GM23338 (cell line): ENCODE measurements around the gene CDX1. TPM values are rescaled to one million over a fixed set of nuclear protein-coding genes. Genes with fewer than 3 reads are reported as not detected.

Experiments
- ATAC-seq: fragments of 200-7000 bp; cut with Tn5 transposase; 3 replicates; pipeline ENCODE4 v1.9.1; 2020
- DNase-seq: peaks from one replicate; pipeline ENCODE4 v3.0.0-alpha.2; 2015; ENCODE audit warnings: low spot score
- H2AFZ ChIP-seq: fragments of 200-600 bp; sonication (generic); 2 replicates; pipeline ENCODE4 v1.8.0; 2016; ENCODE audit warnings: antibody characterized with exemption, mild to moderate bottlenecking, moderate library complexity
- H3F3A ChIP-seq: fragments of 200-600 bp; sonication (generic); replicated peaks from 2 replicates; pipeline ENCODE4 v1.8.0; 2017; ENCODE audit warnings: antibody characterized with exemption, mixed run types, low read depth
- H3K27ac ChIP-seq: fragments of 200-600 bp; sonication (generic); 2 replicates; pipeline ENCODE4 v1.6.1; 2016; ENCODE audit warnings: low read depth
- H3K27me3 ChIP-seq: fragments of 200-600 bp; sonication (generic); 2 replicates; pipeline ENCODE4 v1.8.0; 2016; ENCODE audit warnings: mild to moderate bottlenecking, mixed run types, moderate library complexity; ENCODE audit not compliant: insufficient read depth
- H3K36me3 ChIP-seq: fragments of 200-600 bp; sonication (generic); 2 replicates; pipeline ENCODE4 v1.8.0; 2016; ENCODE audit warnings: mild to moderate bottlenecking; ENCODE audit not compliant: insufficient read depth
- H3K4me1 ChIP-seq: fragments of 200-600 bp; sonication (generic); 2 replicates; pipeline ENCODE4 v1.8.0; 2016; ENCODE audit warnings: mild to moderate bottlenecking, moderate library complexity; ENCODE audit not compliant: insufficient read depth
- H3K4me2 ChIP-seq: fragments of 200-600 bp; sonication (generic); 2 replicates; pipeline ENCODE4 v1.7.1; 2017; ENCODE audit warnings: mixed run types
- H3K4me3 ChIP-seq: fragments of 200-600 bp; sonication (generic); 2 replicates; pipeline ENCODE4 v1.6.1; 2016; ENCODE audit warnings: mixed run types
- H3K79me2 ChIP-seq: fragments of 200-600 bp; sonication (generic); replicated peaks from 2 replicates; pipeline ENCODE4 v1.8.0; 2017; ENCODE audit warnings: mild to moderate bottlenecking; ENCODE audit not compliant: insufficient read depth
- H3K9me2 ChIP-seq: fragments of 200-600 bp; sonication (generic); 2 replicates; pipeline ENCODE4 v1.8.0; 2017; ENCODE audit not compliant: insufficient read depth
- H4K20me1 ChIP-seq: fragments of 200-600 bp; sonication (generic); replicated peaks from 2 replicates; pipeline ENCODE4 v1.8.0; 2017; ENCODE audit warnings: mild to moderate bottlenecking; ENCODE audit not compliant: insufficient read depth
- H3K27ac Mint-ChIP-seq: 2 replicates; pipeline ENCODE4 v1.8.0; 2020; ENCODE audit warnings: inconsistent platforms, mild to moderate bottlenecking, moderate library complexity, mixed read lengths
- H3K27me3 Mint-ChIP-seq: 3 replicates; pipeline ENCODE4 v1.8.0; 2022; ENCODE audit warnings: low read depth, mild to moderate bottlenecking, moderate library complexity, mixed read lengths, inconsistent platforms; ENCODE audit not compliant: insufficient read depth, poor library complexity
- H3K36me3 Mint-ChIP-seq: 3 replicates; pipeline ENCODE4 v1.8.0; 2021; ENCODE audit warnings: low read depth, mild to moderate bottlenecking, inconsistent platforms, moderate library complexity, mixed read lengths
- H3K4me1 Mint-ChIP-seq: 3 replicates; pipeline ENCODE4 v1.8.0; 2020; ENCODE audit warnings: mild to moderate bottlenecking, inconsistent platforms, mixed read lengths
- H3K4me3 Mint-ChIP-seq: 3 replicates; pipeline ENCODE4 v1.8.0; 2021; ENCODE audit warnings: moderate library complexity, mild to moderate bottlenecking, inconsistent platforms, mixed read lengths
- H3K9me3 Mint-ChIP-seq: 3 replicates; pipeline ENCODE4 v1.8.0; 2020; ENCODE audit warnings: moderate library complexity, mild to moderate bottlenecking, inconsistent platforms, mixed read lengths
- CREB1 ChIP-seq: fragments of 250-450 bp; sonication (Bioruptor Pico); IDR thresholded peaks from 2 replicates; pipeline ENCODE4 v1.5.0; 2020; ENCODE audit warnings: low read depth, mild to moderate bottlenecking, moderate library complexity
- EZH2 ChIP-seq: fragments of 200-600 bp; sonication (generic); IDR thresholded peaks from one replicate; pipeline ENCODE4 v1.8.0; 2017; ENCODE audit warnings: antibody characterized with exemption, mild to moderate bottlenecking, low read depth; ENCODE audit not compliant: unreplicated experiment
- JUNB ChIP-seq: IDR thresholded peaks from one replicate; pipeline ENCODE4 v1.6.1; 2016; ENCODE audit warnings: antibody characterized with exemption; ENCODE audit not compliant: unreplicated experiment
- NANOG ChIP-seq: IDR thresholded peaks from 2 replicates; pipeline ENCODE4 v1.6.1; 2016; ENCODE audit warnings: antibody characterized with exemption, borderline replicate concordance
- POLR2AphosphoS5 ChIP-seq: IDR thresholded peaks from 2 replicates; pipeline ENCODE4 v1.6.1; 2016; ENCODE audit warnings: antibody characterized with exemption, low read depth
- REST ChIP-seq: IDR thresholded peaks from one replicate; pipeline ENCODE4 v1.6.1; 2018; ENCODE audit warnings: antibody characterized with exemption; ENCODE audit not compliant: unreplicated experiment
- STAT1 ChIP-seq: IDR thresholded peaks from one replicate; pipeline ENCODE4 v1.6.1; 2016; ENCODE audit warnings: antibody characterized with exemption; ENCODE audit not compliant: unreplicated experiment
- ZNF331 ChIP-seq: fragments of 250-450 bp; sonication (Bioruptor Pico); IDR thresholded peaks from 2 replicates; pipeline ENCODE4 v1.5.0; 2020; ENCODE audit warnings: low read depth, mild to moderate bottlenecking, moderate library complexity
- polyA plus RNA-seq: library from polyadenylated mRNA; unstranded; fragments of >200 nt; fragmentation: Nextera tagmentation; extraction: Ambion mirVana; gene quantifications from 2 replicates; pipeline ENCODE4 v1.2.1, GENCODE V29; 2016
- total RNA-seq: library from RNA; depleted of rRNA; stranded (reverse); fragments of >200 nt; shearing (Covaris generic); gene quantifications from 2 replicates; pipeline ENCODE4 v1.2.3, GENCODE V29; 2014
- TF ChIP-seq, protein P1 (sequence below): IDR thresholded peaks from 2 replicates; pipeline ENCODE4 v1.6.1; 2016; ENCODE audit warnings: antibody characterized with exemption

CDX1 gene
- total and polyA plus RNA-seq, 2 experiments from 2014 or later = not detected

GRCh38 chr5:150184006-150184405, 17.4 kb downstream of the CDX1 start:
- TF ChIP-seq JUNB = no peak
- no peak for TF ChIP-seq ZNF331 (CRISPR knock-in tag)
- no peak for TF ChIP-seq CREB1 (CRISPR knock-in tag)
- TF ChIP-seq, protein P1, sequence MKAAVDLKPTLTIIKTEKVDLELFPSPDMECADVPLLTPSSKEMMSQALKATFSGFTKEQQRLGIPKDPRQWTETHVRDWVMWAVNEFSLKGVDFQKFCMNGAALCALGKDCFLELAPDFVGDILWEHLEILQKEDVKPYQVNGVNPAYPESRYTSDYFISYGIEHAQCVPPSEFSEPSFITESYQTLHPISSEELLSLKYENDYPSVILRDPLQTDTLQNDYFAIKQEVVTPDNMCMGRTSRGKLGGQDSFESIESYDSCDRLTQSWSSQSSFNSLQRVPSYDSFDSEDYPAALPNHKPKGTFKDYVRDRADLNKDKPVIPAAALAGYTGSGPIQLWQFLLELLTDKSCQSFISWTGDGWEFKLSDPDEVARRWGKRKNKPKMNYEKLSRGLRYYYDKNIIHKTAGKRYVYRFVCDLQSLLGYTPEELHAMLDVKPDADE = no peak
- TF ChIP-seq POLR2AphosphoS5 = no peak
- Mint-ChIP-seq H3K9me3 (no peaks in the 10 kb centered on the region), H3K27me3 (peaks cover 43% of the 10 kb centered on the region), H3K36me3 (no peaks in the 10 kb centered on the region), H3K4me3 (no peak overlapping the region), H3K4me1 (peaks cover 22% of the 10 kb centered on the region), H3K27ac (no peak overlapping the region)
- H3K27me3 ChIP-seq = peaks cover 29% of the 10 kb centered on the region
- H2AFZ ChIP-seq = no peak overlapping the region
- no peak for ATAC-seq
- DNase-seq = no peak
- H3K4me1 ChIP-seq = peaks cover 6% of the 10 kb centered on the region; the same call in 1 of the 2 replicates
- H4K20me1 ChIP-seq = no peaks in the 10 kb centered on the region
- H3K4me3 ChIP-seq = no peak overlapping the region
- H3K27ac ChIP-seq = no peak overlapping the region
- no peaks in the 10 kb centered on the region for H3K36me3 ChIP-seq
- H3F3A ChIP-seq = no peaks in the 10 kb centered on the region
- no peaks in the 10 kb centered on the region for H3K9me2 ChIP-seq
- H3K79me2 ChIP-seq = no peaks in the 10 kb centered on the region
- H3K4me2 ChIP-seq = no peak overlapping the region

- H3K27me3 ChIP-seq = peaks cover 42% of the 10 kb centered on the region
- no peak for DNase-seq
- TF ChIP-seq NANOG (no peak), ZNF331 (CRISPR knock-in tag) (no peak), REST (no peak), JUNB (no peak), EZH2 (no peak), STAT1 (no peak), POLR2AphosphoS5 (no peak)
These were observed 18.7 kb downstream of the CDX1 start for GRCh38 chr5:150184990-150185912.

More at GRCh38 chr5:150184990-150185912, 18.7 kb downstream of the CDX1 start:
- ATAC-seq = peak; percentile 7; the same call in 1 of the 3 replicates
- Histone ChIP-seq H3K79me2 (no peaks in the 10 kb centered on the region), H3K4me2 (peak overlapping the region; percentile 38; the same call in 1 of the 2 replicates), H2AFZ (no peak overlapping the region), H3K4me1 (peaks cover 6% of the 10 kb centered on the region; the same call in 1 of the 2 replicates), H4K20me1 (no peaks in the 10 kb centered on the region), H3K9me2 (no peaks in the 10 kb centered on the region), H3K27ac (no peak overlapping the region), H3F3A (no peaks in the 10 kb centered on the region), H3K36me3 (no peaks in the 10 kb centered on the region), H3K4me3 (no peak overlapping the region)
- Mint-ChIP-seq H3K36me3 (no peaks in the 10 kb centered on the region), H3K27me3 (peaks cover 55% of the 10 kb centered on the region), H3K4me3 (no peak overlapping the region), H3K9me3 (no peaks in the 10 kb centered on the region), H3K4me1 (peaks cover 25% of the 10 kb centered on the region), H3K27ac (no peak overlapping the region)
